GM12878 (cell line): ENCODE data around the gene SNRNP35. TPM values are rescaled to one million over a fixed set of nuclear protein-coding genes. Genes with fewer than 3 reads are reported as not detected.
A peak's percentile ranks its signal among the peaks of the same experiment; 100 is the strongest.

Experiments
- EZH2 ChIP-seq: IDR thresholded peaks from 2 replicates; pipeline ENCODE4 v1.6.1; 2012; ENCODE audit warnings: low read depth, mild to moderate bottlenecking, control low read depth, inconsistent platforms, low read length, borderline replicate concordance; ENCODE audit not compliant: control insufficient read depth
- GABPA ChIP-seq: IDR thresholded peaks from 2 replicates; pipeline ENCODE4 v1.6.1; 2014; ENCODE audit warnings: antibody characterized with exemption, low read depth, mild to moderate bottlenecking, inconsistent platforms
- PAX8 ChIP-seq: fragments of 450-650 bp; IDR thresholded peaks from 2 replicates; pipeline ENCODE4 v1.6.1; 2017; ENCODE audit warnings: mild to moderate bottlenecking, moderate library complexity
- RELA ChIP-seq: fragments of 450-650 bp; IDR thresholded peaks from 2 replicates; pipeline ENCODE4 v1.8.0; 2014; ENCODE audit warnings: borderline replicate concordance; ENCODE audit not compliant: partially characterized antibody
- RUNX3 ChIP-seq: IDR thresholded peaks from 2 replicates; pipeline ENCODE4 v1.6.1; 2012; ENCODE audit warnings: low read length, inconsistent platforms
- SMARCA5 ChIP-seq: fragments of 450-650 bp; IDR thresholded peaks from 2 replicates; pipeline ENCODE4 v1.6.1; 2017; ENCODE audit warnings: mild to moderate bottlenecking
- STAT1 ChIP-seq: fragments of 450-650 bp; conservative IDR thresholded peaks from 2 replicates; pipeline ENCODE4 v1.6.1; 2014; ENCODE audit warnings: antibody characterized with exemption, mild to moderate bottlenecking
- TCF12 ChIP-seq: IDR thresholded peaks from 2 replicates; pipeline ENCODE4 v1.6.1; 2011; ENCODE audit warnings: low read depth, mild to moderate bottlenecking, low read length
- ZNF217 ChIP-seq: fragments of 450-650 bp; IDR thresholded peaks from 2 replicates; pipeline ENCODE4 v1.6.1; 2017; ENCODE audit warnings: antibody characterized with exemption, mild to moderate bottlenecking
- ZZZ3 ChIP-seq: IDR thresholded peaks from 2 replicates; pipeline ENCODE4 v1.6.1; 2011; ENCODE audit warnings: low read depth; ENCODE audit not compliant: control insufficient read depth, insufficient read length
- polyA plus RNA-seq, 11 experiments: library from polyadenylated mRNA; depleted of rRNA in 4 of 11; unstranded in 6 of 11; stranded (reverse) in 5 of 11; fragments of >200 nt; fragmentation: Nextera tagmentation in 4 of 11; fragmentation: Illumina TruSeq in 1 of 11; extraction: Ambion mirVana in 4 of 11; extraction: Trizol in 1 of 11; gene quantifications; 1 replicate in 1 of 11; 2 replicates in 10 of 11; pipeline versions ENCODE4 v1.2.1 to v1.2.3, GENCODE V29; 2011 to 2016; ENCODE audit warnings: inconsistent platforms in 2 of 11, missing spikeins in 2 of 11, low read depth in 1 of 11
- total RNA-seq, 4 experiments: library from RNA; depleted of rRNA in 3 of 4; stranded (reverse); fragments of >200 nt in 3 of 4; fragmentation: Illumina TruSeq in 1 of 4; extraction: Trizol in 1 of 4; gene quantifications; 2 replicates each; pipeline versions ENCODE4 v1.2.1 to v1.2.3, GENCODE V29; 2013 to 2021
- TF ChIP-seq, protein P1 (sequence below), 3 experiments: IDR thresholded peaks in 2 of 3; conservative IDR thresholded peaks in 1 of 3; 2 replicates each; pipeline ENCODE4 v1.5.1; 2011; ENCODE audit warnings: low read depth in 3 of 3, low read length in 3 of 3, mild to moderate bottlenecking in 3 of 3, control low read depth in 2 of 3, moderate library complexity in 2 of 3, inconsistent platforms in 1 of 3, mixed read lengths in 1 of 3; ENCODE audit not compliant: control insufficient read depth in 2 of 3, insufficient read depth in 1 of 3; ENCODE audit errors: extremely low read depth in 1 of 3
- TF ChIP-seq, protein P2 (sequence below): fragments of 150-350 bp; IDR thresholded peaks from 2 replicates; pipeline ENCODE4 v1.6.1; 2014; ENCODE audit warnings: mild to moderate bottlenecking, low read depth, low read length
- TF ChIP-seq, protein P3 (sequence below): IDR thresholded peaks from 2 replicates; pipeline ENCODE4 v1.6.1; 2011; ENCODE audit warnings: low read depth, mild to moderate bottlenecking, low read length, moderate library complexity, borderline replicate concordance; ENCODE audit errors: extremely low read depth
- TF ChIP-seq, protein P4 (sequence below): fragments of 450-650 bp; conservative IDR thresholded peaks from 2 replicates; pipeline ENCODE4 v1.6.1; 2017; ENCODE audit warnings: mild to moderate bottlenecking, moderate library complexity
- TF ChIP-seq, protein P5 (sequence below): IDR thresholded peaks from 2 replicates; pipeline ENCODE4 v1.6.1; 2011; ENCODE audit warnings: borderline replicate concordance, low read depth, mild to moderate bottlenecking, moderate library complexity, low read length; ENCODE audit not compliant: insufficient read depth, poor library complexity, severe bottlenecking
- TF ChIP-seq, protein P6 (sequence below): fragments of 450-650 bp; IDR thresholded peaks from 2 replicates; pipeline ENCODE4 v1.6.1; 2017; ENCODE audit warnings: low read depth, mild to moderate bottlenecking, moderate library complexity
- TF ChIP-seq, protein P7 (sequence below): IDR thresholded peaks from 2 replicates; pipeline ENCODE4 v1.6.1; 2011; ENCODE audit warnings: low read depth, low read length, improper control_type of control experiment, borderline replicate concordance

Gene SNRNP35
- total and polyA plus RNA-seq, 10 of the 15 experiments (the other 5 are each of a cell fraction or from before 2014, with no cell fraction given), result 21.6 to 49.6 (median 29.0) TPM

DNA sequence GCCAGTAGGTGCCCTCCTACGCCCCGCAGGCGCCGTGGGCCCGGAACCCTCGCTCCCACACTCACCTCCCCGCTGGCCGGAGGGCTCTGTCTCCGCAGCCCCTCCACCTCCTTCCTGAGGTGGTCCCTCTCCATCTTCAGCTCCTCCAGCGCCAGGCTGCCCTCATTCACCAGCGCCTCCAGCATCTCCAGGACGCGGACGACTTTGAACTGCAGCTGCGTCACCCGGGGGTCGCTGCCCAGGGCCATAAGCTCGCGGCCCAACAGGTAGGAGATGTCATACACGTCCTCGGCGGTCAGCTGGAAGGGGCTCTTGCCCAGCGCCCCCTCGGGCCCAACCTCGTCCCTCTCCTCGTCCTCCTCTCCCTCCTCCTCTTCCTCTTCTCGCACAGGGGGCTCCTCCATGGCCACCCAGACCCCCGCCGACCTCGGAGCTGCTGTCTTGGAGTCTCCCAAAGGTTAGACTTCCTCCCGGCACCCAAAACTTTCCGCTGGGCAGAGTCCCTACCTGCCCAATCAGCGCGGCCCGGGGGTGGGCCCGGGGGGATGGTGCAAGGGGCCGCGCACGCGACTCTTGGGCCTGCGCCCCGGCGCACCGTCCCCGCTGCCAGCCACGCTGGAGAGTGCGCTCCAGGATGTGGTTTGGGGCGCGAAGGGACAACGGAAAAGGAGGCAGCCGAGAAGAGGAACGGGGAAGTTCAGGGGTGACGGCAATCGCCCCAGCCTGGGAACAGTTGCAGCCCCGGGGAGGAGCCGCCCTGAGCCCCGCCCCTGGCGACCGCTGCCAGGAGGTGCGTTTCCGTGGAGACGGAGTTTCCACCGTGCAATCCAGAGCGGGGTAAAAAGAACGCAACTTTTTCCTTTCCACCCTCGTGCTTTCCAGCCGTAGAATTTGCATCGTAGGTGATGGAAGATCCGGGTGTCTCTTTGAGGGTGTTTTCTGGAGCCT lies 21.6 kb upstream of the SNRNP35 start, which contains the start of gene RILPL2 (continued):
- TF ChIP-seq ZZZ3 (no peak), RELA (peak; percentile 90), SMARCA5 (0 out of 2 replicates have a peak, but pooled peaks have one; percentile 43), PAX8 (no peak), EZH2 (no peak), RUNX3 (peak; percentile 91), ZNF217 (no peak), STAT1 (no peak), TCF12 (peak; percentile 69; the same call in 1 of the 2 replicates), GABPA (peak; percentile 53; the same call in 1 of the 2 replicates)
- TF ChIP-seq, protein P1, sequence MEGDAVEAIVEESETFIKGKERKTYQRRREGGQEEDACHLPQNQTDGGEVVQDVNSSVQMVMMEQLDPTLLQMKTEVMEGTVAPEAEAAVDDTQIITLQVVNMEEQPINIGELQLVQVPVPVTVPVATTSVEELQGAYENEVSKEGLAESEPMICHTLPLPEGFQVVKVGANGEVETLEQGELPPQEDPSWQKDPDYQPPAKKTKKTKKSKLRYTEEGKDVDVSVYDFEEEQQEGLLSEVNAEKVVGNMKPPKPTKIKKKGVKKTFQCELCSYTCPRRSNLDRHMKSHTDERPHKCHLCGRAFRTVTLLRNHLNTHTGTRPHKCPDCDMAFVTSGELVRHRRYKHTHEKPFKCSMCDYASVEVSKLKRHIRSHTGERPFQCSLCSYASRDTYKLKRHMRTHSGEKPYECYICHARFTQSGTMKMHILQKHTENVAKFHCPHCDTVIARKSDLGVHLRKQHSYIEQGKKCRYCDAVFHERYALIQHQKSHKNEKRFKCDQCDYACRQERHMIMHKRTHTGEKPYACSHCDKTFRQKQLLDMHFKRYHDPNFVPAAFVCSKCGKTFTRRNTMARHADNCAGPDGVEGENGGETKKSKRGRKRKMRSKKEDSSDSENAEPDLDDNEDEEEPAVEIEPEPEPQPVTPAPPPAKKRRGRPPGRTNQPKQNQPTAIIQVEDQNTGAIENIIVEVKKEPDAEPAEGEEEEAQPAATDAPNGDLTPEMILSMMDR (IDR thresholded peaks at IDR 0.05 in 2 of 3, conservative IDR thresholded peaks at IDR 0.05 in 1 of 3; ENCODE audit: control insufficient read depth in 2 of 3, extremely low read depth in 1 of 3, insufficient read depth in 1 of 3, low read depth in 3 of 3, low read length in 3 of 3), result no peak
- TF ChIP-seq, protein P2, sequence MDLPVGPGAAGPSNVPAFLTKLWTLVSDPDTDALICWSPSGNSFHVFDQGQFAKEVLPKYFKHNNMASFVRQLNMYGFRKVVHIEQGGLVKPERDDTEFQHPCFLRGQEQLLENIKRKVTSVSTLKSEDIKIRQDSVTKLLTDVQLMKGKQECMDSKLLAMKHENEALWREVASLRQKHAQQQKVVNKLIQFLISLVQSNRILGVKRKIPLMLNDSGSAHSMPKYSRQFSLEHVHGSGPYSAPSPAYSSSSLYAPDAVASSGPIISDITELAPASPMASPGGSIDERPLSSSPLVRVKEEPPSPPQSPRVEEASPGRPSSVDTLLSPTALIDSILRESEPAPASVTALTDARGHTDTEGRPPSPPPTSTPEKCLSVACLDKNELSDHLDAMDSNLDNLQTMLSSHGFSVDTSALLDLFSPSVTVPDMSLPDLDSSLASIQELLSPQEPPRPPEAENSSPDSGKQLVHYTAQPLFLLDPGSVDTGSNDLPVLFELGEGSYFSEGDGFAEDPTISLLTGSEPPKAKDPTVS, result no peak
- TF ChIP-seq, protein P3, sequence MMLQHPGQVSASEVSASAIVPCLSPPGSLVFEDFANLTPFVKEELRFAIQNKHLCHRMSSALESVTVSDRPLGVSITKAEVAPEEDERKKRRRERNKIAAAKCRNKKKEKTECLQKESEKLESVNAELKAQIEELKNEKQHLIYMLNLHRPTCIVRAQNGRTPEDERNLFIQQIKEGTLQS, result no peak
- TF ChIP-seq, protein P4, sequence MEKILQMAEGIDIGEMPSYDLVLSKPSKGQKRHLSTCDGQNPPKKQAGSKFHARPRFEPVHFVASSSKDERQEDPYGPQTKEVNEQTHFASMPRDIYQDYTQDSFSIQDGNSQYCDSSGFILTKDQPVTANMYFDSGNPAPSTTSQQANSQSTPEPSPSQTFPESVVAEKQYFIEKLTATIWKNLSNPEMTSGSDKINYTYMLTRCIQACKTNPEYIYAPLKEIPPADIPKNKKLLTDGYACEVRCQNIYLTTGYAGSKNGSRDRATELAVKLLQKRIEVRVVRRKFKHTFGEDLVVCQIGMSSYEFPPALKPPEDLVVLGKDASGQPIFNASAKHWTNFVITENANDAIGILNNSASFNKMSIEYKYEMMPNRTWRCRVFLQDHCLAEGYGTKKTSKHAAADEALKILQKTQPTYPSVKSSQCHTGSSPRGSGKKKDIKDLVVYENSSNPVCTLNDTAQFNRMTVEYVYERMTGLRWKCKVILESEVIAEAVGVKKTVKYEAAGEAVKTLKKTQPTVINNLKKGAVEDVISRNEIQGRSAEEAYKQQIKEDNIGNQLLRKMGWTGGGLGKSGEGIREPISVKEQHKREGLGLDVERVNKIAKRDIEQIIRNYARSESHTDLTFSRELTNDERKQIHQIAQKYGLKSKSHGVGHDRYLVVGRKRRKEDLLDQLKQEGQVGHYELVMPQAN, result peak; percentile 69; the same call in 1 of the 2 replicates
- TF ChIP-seq, protein P5, sequence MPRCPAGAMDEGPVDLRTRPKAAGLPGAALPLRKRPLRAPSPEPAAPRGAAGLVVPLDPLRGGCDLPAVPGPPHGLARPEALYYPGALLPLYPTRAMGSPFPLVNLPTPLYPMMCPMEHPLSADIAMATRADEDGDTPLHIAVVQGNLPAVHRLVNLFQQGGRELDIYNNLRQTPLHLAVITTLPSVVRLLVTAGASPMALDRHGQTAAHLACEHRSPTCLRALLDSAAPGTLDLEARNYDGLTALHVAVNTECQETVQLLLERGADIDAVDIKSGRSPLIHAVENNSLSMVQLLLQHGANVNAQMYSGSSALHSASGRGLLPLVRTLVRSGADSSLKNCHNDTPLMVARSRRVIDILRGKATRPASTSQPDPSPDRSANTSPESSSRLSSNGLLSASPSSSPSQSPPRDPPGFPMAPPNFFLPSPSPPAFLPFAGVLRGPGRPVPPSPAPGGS, result peak; percentile 74
- TF ChIP-seq, protein P6, sequence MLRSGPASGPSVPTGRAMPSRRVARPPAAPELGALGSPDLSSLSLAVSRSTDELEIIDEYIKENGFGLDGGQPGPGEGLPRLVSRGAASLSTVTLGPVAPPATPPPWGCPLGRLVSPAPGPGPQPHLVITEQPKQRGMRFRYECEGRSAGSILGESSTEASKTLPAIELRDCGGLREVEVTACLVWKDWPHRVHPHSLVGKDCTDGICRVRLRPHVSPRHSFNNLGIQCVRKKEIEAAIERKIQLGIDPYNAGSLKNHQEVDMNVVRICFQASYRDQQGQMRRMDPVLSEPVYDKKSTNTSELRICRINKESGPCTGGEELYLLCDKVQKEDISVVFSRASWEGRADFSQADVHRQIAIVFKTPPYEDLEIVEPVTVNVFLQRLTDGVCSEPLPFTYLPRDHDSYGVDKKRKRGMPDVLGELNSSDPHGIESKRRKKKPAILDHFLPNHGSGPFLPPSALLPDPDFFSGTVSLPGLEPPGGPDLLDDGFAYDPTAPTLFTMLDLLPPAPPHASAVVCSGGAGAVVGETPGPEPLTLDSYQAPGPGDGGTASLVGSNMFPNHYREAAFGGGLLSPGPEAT, result peak; percentile 83
- TF ChIP-seq, protein P7, sequence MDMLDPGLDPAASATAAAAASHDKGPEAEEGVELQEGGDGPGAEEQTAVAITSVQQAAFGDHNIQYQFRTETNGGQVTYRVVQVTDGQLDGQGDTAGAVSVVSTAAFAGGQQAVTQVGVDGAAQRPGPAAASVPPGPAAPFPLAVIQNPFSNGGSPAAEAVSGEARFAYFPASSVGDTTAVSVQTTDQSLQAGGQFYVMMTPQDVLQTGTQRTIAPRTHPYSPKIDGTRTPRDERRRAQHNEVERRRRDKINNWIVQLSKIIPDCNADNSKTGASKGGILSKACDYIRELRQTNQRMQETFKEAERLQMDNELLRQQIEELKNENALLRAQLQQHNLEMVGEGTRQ, result no peak
